Stimulated activated CD8-positive, alpha-beta memory T cell treated with anti-CD3 and anti-CD28 coated beads, Interleukin-4, amount 100 ng/mL, for 48 hours (primary cell): ENCODE data around the gene COMMD9.

Experiments used
- DNase-seq: peaks from one replicate; pipeline ENCODE4 v3.0.0-alpha.2; 2020

COMMD9 gene

GRCh38 chr11:36251823-36252222 is 37.4 kb downstream of the COMMD9 start:
- DNase-seq, result no peak

- no peak for DNase-seq
Observed at GRCh38 chr11:36249246-36249645, 40.0 kb downstream of the COMMD9 start.

- DNase-seq, result no peak
Observed at GRCh38 chr11:36248436-36248835, 40.8 kb downstream of the COMMD9 start.

- DNase-seq, result no peak
Observed at GRCh38 chr11:36247493-36247892, 41.7 kb downstream of the COMMD9 start.

- no peak for DNase-seq
Observed at GRCh38 chr11:36243641-36244040, 45.6 kb downstream of the COMMD9 start.

GRCh38 chr11:36241497-36241896 is 47.7 kb downstream of the COMMD9 start:
- no peak for DNase-seq

GRCh38 chr11:36240801-36241200 is 48.4 kb downstream of the COMMD9 start:
- no peak for DNase-seq

GRCh38 chr11:36240173-36240572 is 49.1 kb downstream of the COMMD9 start:
- DNase-seq, result no peak

- no peak for DNase-seq
Observed at GRCh38 chr11:36239636-36240035, 49.6 kb downstream of the COMMD9 start.

- no peak for DNase-seq
Observed at GRCh38 chr11:36238881-36239280, 50.3 kb downstream of the COMMD9 start.

- no peak for DNase-seq
Observed at GRCh38 chr11:36238036-36238631, 51.1 kb downstream of the COMMD9 start.

GRCh38 chr11:36237391-36237790 is 51.8 kb downstream of the COMMD9 start:
- no peak for DNase-seq

- DNase-seq, result no peak
Observed at GRCh38 chr11:36235750-36236149, 53.5 kb downstream of the COMMD9 start.

GRCh38 chr11:36234825-36235224 is 54.4 kb downstream of the COMMD9 start:
- DNase-seq, result no peak

- no peak for DNase-seq
Observed at GRCh38 chr11:36233204-36233603, 56.0 kb downstream of the COMMD9 start.

- DNase-seq, result no peak
Observed at GRCh38 chr11:36230779-36231699, 58.2 kb downstream of the COMMD9 start.

- no peak for DNase-seq
Observed at GRCh38 chr11:36229091-36229705, 60.0 kb downstream of the COMMD9 start.

GRCh38 chr11:36228689-36229088 is 60.5 kb downstream of the COMMD9 start:
- DNase-seq, result no peak

- no peak for DNase-seq
Observed at GRCh38 chr11:36227044-36227443, 62.2 kb downstream of the COMMD9 start.

GRCh38 chr11:36224209-36224882 is 64.9 kb downstream of the COMMD9 start:
- no peak for DNase-seq

GRCh38 chr11:36222831-36223635 is 66.2 kb downstream of the COMMD9 start:
- DNase-seq, result no peak
